NCI-H460 (cell line): ENCODE results near the gene NRAS. TPM values are rescaled to one million over a fixed set of nuclear protein-coding genes. Genes with fewer than 3 reads are reported as not detected.

Experiments used
- DNase-seq: peaks from one replicate; pipeline ENCODE4 v3.0.0-alpha.2; 2016; ENCODE audit warnings: low read depth; ENCODE audit errors: extremely low read depth
- total RNA-seq: library from RNA; depleted of rRNA; stranded (reverse); fragments of >200 nt; shearing (Covaris generic); gene quantifications from 2 replicates; pipeline ENCODE4 v1.2.3, GENCODE V29; 2014

NRAS gene
- total RNA-seq, 1 experiment from 2014 or later, result 68.4 TPM

DNA sequence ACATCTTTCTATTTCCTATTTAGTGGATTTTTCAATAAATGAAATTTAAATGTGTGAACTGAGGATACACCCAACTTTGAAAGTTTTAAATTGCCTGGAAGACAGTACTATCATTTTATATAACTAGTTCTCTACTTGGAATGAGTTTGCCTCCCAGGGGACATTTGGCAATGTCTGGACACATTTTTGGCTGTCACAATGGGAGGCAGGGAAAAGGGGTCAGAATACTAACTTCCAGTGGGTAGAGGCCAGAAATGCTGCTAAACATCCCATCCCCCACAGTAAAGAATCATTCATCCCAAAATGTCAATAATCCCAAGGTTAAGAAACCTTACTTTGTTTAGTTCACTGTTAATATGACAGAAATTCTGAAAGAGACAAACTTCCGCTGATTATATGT is 13.2 kb upstream of the NRAS start:
- DNase-seq, result no peak

DNA sequence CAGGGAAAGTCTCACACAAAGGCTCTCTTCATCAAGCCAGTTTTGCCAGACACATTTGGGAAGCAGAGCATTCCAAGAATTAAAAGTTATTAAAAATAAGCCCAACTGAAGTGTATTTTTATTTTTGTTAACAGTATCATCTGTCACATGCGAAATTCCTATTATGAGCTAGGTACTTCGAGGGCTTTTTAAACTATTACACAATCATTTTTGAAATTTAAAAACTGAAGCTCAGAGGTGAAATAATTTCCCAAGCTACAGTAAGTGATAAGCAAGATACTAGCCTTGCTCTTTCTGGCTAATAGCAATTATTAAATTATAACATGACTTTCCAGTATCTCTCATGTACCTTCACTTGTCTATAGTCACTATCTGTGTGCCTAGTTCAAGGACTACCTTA is 12.0 kb upstream of the NRAS start:
- no peak for DNase-seq

DNA sequence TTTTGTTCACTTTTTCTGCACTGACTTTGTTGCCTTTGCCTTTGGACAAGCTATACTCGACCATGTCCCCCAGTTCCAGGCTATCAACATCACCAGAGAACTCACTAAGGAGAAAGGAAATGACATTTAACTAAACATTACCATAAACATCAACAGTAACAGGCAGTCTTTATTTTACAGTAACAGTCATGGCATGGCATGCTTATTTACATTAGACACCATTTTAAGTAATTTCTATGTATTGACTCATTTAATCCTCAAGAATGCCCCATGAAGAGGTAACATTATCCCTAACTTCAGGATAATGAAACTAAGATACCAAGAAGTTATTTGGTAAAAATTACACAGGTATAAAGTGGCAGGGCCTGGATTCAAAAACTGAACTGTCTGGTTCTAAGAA is 8.7 kb upstream of the NRAS start:
- DNase-seq, result no peak

DNA sequence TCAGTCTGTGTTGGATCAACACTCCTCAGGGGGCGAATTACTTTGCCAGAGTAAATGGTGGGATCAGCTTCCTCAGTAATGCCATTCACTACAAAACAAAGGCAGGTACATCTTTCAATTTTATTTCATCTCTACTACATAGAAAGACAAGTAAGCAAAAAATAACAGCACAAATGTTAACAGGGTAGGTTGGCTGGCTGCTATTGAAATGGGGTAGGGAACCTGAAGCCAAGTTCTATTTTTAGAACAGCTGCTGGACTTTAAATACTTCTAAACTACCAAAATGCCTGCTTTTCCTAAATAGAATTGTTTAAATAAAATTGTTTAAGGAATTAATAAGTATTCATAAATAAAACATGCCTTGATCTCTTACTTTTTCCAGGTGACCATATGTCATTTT is 7.3 kb upstream of the NRAS start:
- DNase-seq, result no peak

DNA sequence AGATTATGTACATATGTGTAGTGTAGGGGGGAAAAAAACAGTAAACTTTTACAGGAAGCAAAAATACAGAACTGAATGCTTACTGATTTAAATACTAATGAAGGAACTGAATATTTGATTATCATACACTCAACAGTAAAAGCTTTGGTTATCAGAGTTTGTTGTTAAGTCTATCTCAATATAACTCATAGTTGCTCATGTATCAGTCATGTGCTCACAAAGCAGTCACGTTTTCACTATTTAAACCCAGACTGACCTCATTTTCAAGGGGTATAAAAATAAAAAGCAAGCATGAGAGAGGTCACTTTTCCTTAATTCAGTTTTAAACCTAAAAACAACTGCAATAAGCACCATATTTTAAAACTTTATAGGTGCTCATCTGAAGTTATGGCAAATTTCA is 6.9 kb upstream of the NRAS start:
- DNase-seq, result no peak

GRCh38 chr1:114720492-114720891 is 3.9 kb upstream of the NRAS start:
- DNase-seq, result no peak

- no peak for DNase-seq
These were observed 2.8 kb upstream of the NRAS start for GRCh38 chr1:114719424-114719787.

DNA sequence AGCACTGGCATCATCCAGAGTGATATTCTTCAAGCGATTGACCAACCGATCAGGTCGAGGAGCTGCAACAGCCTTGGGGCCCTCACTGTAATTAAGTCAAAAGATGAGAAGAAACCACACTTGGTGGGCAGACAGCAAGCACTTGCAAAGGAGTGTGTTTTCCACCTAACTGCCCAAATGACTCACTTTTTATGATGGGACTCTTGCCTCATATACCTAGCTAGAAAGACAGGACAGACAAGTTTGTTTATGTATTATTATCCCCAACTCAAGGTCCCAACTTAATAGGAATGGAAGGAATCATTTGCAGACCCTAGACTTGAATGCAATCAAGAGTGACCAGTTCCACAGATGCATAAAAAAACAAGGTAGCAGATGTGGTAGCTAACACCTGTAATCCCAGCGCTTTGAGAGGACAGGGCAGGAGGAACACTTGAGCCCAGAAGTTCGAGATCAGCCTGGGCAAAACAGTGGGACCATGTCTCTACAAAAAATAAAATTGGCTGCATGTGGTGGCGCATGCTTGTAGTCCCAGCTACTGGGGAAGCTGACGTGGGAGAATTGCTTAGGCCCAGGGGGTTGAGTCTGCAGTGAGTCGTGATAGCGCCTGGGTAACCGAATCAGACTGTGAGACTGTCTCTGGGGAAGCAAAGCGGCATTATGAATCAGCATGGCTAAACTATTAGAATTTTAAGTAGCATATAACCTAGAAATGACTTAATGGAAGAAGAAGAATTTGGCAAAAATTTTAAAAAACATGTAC is 2.3 kb upstream of the NRAS start:
- no peak for DNase-seq

DNA sequence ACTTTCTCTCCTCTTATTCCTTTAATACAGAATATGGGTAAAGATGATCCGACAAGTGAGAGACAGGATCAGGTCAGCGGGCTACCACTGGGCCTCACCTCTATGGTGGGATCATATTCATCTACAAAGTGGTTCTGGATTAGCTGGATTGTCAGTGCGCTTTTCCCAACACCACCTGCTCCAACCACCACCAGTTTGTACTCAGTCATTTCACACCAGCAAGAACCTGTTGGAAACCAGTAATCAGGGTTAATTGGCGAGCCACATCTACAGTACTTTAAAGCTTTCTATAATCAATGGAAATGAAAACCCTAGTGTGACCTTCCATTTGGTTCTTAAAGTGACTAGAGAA is 643 bp downstream of the NRAS start:
- DNase-seq, result no peak

GRCh38 chr1:114712977-114713376 is 3.6 kb downstream of the NRAS start:
- no peak for DNase-seq

DNA sequence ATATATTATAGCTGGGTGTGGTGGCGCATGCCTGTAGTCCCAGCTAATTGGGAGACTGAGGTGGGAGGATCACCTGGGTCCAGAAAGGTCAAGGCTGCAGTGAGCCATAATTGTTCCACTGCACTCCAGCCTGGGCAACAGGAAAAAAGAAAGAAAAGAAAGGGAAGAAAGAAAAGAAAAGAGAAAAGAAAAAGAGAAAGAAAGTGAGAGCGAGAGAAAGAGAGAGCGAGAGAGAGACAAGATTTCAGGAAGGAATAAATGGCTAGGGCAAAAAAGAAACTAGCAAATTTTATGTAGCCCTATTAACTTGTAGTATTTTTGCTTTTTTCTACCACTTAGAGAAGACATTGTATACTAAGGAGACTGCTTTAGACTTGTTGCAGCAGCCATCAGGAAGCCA is 6.2 kb downstream of the NRAS start:
- no peak for DNase-seq

DNA sequence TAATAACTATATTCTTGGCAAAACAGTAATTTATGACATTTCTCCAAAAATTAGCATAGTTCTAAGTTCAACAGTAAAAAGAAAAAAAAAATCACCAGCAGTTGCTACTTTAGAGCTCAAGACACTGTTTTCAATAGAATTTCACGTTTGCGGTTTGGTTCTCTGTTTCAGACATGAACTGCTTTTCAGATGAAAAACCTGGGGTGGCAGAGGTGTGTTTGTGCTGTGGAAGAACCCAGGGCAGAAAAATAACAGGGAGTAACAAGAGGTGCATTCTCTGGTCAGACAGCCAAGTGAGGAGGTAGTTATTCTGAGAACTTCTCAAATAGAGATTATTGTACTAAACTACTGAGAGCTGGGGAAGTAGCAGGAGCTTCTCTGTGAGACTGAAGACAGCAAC is 9.0 kb downstream of the NRAS start:
- DNase-seq, result no peak

- DNase-seq, result no peak
These were observed 13.3 kb downstream of the NRAS start for GRCh38 chr1:114703242-114703641.

DNA sequence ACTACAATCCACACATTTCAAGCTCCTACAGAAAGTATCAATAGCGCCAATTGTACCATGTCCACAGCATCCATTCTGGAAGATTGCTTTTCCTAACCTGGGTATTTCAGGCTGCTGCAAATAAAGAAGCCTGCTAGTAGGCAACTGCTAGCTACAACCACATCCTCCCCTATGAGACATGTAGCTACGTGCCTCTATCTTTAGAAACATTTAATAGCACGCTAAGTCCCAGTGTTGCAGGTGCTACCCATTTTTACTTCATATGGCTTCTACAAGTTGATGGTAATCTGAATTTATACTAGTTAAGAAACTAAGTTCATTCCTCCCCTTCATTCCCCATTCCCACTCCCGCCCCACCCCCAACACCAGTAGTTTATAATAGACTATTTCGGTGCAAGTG is 13.8 kb downstream of the NRAS start:
- no peak for DNase-seq

DNA sequence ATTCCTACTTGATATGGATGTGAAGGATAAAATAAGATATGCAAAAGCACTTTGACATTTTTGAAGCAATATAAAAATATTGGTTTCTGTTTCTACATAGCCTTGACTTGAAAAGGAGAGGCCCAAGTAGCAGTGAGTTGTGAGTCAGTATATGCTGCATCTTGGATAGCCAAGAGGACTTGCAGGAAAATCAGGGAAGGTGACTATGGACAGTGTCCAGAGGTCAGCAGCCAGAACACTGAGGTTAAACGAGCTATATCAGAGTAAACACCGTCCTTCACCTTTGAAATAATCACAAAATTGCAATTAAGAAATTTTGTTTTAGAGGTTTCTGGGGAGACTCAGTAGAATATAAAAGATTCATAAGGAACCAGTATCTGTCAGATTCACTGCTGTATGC is 14.6 kb downstream of the NRAS start:
- no peak for DNase-seq

DNA sequence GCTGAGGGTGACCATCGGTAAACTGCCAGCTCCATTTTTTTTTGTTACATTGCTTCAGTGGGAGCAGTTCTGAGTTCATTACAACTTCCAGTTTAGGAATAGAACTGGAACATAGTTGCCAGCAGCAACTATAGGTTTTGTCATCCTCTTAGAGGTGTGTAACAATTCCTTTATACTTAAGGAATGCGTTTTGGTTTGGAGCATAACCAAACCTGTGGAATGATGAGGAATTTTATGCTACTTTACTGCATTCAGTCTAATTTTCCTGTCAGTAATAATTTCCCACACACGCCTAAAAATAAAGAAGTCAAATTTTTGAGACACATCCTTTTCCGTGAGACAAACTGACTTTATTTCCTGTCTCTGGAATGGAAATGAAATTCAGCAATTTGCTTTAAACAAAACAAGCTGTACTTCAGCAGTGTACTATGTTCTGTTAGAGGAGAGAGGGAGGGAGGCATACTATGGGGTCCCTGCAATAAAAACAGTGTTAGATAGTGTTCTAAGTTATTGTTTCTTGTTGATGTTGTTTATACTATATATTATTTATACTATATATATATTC is 16.5 kb downstream of the NRAS start:
- DNase-seq, result no peak

GRCh38 chr1:114696810-114697209 is 19.8 kb downstream of the NRAS start:
- no peak for DNase-seq

DNA sequence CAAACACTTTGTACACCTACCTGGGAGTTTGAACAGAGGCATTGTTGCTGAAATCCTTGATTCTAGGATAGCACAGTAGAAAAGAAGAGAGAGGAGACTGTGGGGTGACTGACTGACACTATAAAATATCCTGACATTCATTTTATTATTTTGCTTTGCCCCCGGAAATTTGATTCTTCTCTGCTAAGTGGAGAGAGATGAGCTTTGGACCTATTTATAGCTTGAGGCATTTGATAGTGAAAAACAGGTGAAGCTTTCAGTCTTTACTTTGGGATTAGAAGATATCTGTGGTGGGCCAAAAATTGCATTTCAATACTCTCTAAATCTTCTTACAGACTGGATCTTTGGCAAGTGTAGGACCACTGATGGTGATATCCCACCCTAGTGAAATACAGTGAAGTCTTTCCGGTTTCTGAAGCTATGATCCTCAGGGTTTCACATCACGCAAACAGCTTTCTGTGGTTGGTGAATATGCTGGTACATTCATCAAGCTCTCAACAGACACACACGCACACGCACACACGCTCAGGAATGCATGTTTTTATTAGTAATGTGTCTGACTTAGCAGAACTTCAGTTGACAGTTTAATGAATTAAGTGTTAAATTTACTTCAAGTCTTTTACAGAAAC is 21.0 kb downstream of the NRAS start, which contains the start of gene AMPD1:
TSS of gene AMPD1 (minus strand) at position 117 of the 629 bp plus-strand sequence. CDS start at position 42, 75 bp downstream.
- DNase-seq, result no peak

DNA sequence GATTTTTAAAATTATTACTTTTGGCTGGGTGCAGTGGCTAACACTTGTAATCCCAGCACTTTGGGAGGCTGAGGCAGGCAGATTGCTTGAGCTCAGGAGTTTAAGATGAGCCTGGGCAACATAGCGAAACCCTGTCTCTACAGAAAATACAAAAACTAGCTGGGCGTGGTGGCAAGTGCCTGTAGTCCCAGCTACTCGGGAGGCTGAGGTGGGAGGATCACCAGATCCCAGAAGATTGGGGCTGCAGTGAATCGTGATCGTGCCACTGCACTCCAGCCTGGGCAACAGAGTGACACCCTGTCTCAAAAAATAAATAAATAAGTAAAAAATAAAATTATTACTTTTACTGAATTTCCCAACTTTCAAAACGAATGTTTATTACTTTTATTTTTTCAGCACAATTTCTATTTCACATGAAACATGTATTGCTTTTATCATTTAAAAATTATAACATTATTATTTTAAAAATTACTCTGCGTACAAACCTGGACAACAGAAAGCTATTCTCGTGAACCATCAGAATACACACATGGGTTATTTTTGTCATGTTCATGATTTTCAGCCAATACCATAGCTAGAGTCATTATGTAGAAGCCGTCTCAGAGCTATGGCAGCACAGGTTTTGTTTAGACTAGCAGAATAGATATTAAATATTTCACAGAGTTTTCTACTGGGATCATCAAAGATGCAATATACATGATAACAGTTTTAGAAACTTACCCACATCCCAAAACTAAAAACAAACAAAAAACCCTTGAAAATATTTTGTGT is 21.8 kb downstream of the NRAS start:
- DNase-seq, result no peak

GRCh38 chr1:114692947-114693346 is 23.6 kb downstream of the NRAS start:
- no peak for DNase-seq

DNA sequence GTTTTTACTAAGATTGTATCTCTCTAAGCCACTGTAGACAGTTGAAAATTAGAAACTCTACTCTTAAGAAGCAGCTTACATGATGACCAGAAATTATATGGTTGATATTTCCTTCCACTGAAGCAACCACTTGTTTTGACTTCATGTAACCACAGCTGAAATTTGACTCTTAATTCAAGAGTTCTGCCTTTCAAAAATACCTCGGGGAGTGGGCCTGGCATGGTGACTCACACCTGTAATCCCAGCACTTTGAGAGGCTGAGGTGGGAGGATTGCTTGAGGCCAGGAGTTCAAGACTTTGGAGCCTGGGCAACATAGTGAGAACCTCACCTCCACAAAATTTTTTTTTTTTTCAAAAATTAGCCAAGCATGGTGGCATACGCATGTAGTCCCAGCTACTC is 25.5 kb downstream of the NRAS start:
- no peak for DNase-seq

GRCh38 chr1:114690148-114690547 is 26.4 kb downstream of the NRAS start:
- no peak for DNase-seq
